HepG2 (cell line): Measurements from ENCODE around the gene FNDC3B.

Source experiments
- ZBTB8A ChIP-seq: sonication (generic); formaldehyde crosslinking; IDR thresholded peaks from 2 replicates; pipeline ENCODE4 v1.4.0; 2020; ENCODE audit warnings: mild to moderate bottlenecking, low read depth, missing genetic modification reagents, borderline replicate concordance
- ZNF496 ChIP-seq: sonication (generic); formaldehyde crosslinking; IDR thresholded peaks from 2 replicates; pipeline ENCODE4 v1.8.1; 2023; ENCODE audit warnings: mild to moderate bottlenecking, moderate library complexity, missing genetic modification reagents; ENCODE audit not compliant: insufficient replicate concordance

DNA sequence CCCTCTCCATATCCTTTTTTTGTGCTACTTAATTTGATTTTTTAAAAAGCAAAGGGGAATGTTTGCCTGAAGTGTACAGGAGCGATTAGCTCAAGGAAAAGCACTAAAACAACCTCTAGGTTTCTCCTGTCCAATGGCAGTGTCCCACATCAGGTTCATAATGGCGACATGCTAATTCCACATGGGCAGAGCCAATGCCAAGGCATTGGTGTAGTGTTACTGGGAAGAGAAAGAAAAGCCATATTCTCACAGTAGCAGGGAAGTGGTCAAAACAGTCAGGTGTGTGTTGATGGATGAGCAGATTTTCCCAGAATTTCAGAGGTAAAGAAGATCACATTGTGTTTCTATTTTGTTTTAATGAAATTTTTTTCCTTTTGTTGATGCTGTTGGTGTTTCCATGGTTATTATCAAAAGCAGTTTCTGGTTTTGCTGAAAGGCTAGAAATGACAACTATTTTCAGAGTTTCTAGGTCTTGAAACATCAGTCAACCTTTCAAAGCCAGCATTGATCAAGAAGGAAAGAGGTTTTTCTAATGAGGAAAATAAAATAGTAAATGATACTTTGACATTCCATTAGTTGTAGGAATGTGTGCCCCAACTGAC, 65.2 kb downstream of the FNDC3B start:
- TF ChIP-seq ZBTB8A, result no peak
- TF ChIP-seq ZNF496 (CRISPR knock-in tag), result no peak
